CD4-positive, alpha-beta T cell (primary cell): Measurements from ENCODE around the gene ANKK1. TPM values are rescaled to one million over a fixed set of nuclear protein-coding genes. Genes with fewer than 3 reads are reported as not detected.

Experiments used
- ATAC-seq: fragments of 200-7000 bp; cut with Tn5 transposase; one replicate; pipeline ENCODE4 v1.10.0; 2022; ENCODE audit warnings: mild to moderate bottlenecking; ENCODE audit not compliant: poor library complexity
- CTCF ChIA-PET: fragments of 350-600 bp; sonication (Branson Sonifier 250); formaldehyde crosslinking; loops from one replicate; lab custom pipeline; 2021; ENCODE audit warnings: antibody characterized with exemption, inconsistent platforms; lab: Charles Lee
- POLR2A ChIA-PET: fragments of 350-600 bp; sonication (Branson Sonifier 250); formaldehyde crosslinking; loops from one replicate; lab custom pipeline; 2021; ENCODE audit warnings: antibody characterized with exemption, inconsistent platforms; lab: Charles Lee
- DNase-seq, 14 experiments: peaks; one replicate each; pipeline ENCODE4 v3.0.0-alpha.2; 2013 to 2020; ENCODE audit warnings: mixed read lengths in 2 of 14
- H3K27ac ChIP-seq, 2 donors: one replicate each; pipeline versions ENCODE4 v1.5.1 to v1.7.0; 2013; ENCODE audit warnings: low read length in 2 of 2, low read depth in 1 of 2, mild to moderate bottlenecking in 1 of 2
- H3K27me3 ChIP-seq, 2 experiments: 1 replicate in 1 of 2; 2 replicates in 1 of 2; pipeline versions ENCODE4 v1.6.1 to v1.7.0; 2013; ENCODE audit warnings: low read length in 2 of 2, control low read depth in 1 of 2, mild to moderate bottlenecking in 1 of 2, moderate library complexity in 1 of 2; ENCODE audit not compliant: insufficient read depth in 2 of 2, control insufficient read depth in 1 of 2
- H3K36me3 ChIP-seq: one replicate; pipeline ENCODE4 v1.6.1; 2013; ENCODE audit warnings: low read length, control low read depth; ENCODE audit not compliant: insufficient read depth
- H3K4me1 ChIP-seq: one replicate; pipeline ENCODE4 v1.6.1; 2013; ENCODE audit warnings: low read length, control low read depth; ENCODE audit not compliant: insufficient read depth
- H3K4me3 ChIP-seq: one replicate; pipeline ENCODE4 v1.5.1; 2013; ENCODE audit warnings: mild to moderate bottlenecking, low read length, moderate library complexity
- H3K9me3 ChIP-seq, 2 experiments: 1 replicate in 1 of 2; 2 replicates in 1 of 2; pipeline versions ENCODE4 v1.6.1 to v1.7.0; 2013; ENCODE audit warnings: low read length in 2 of 2, mild to moderate bottlenecking in 2 of 2, control low read depth in 1 of 2, moderate library complexity in 1 of 2; ENCODE audit not compliant: control insufficient read depth in 1 of 2, insufficient read depth in 1 of 2
- H3K27ac Mint-ChIP-seq: one replicate; pipeline ENCODE4 v1.8.0; 2020; ENCODE audit warnings: mixed read lengths
- H3K27me3 Mint-ChIP-seq: one replicate; pipeline ENCODE4 v1.8.0; 2021; ENCODE audit warnings: mixed read lengths
- H3K36me3 Mint-ChIP-seq: one replicate; pipeline ENCODE4 v1.8.0; 2021; ENCODE audit warnings: low read depth, mixed read lengths
- H3K4me1 Mint-ChIP-seq: one replicate; pipeline ENCODE4 v1.8.0; 2021; ENCODE audit warnings: low read depth, mixed read lengths
- H3K4me3 Mint-ChIP-seq: one replicate; pipeline ENCODE4 v1.8.0; 2020; ENCODE audit warnings: mild to moderate bottlenecking, mixed read lengths
- H3K9me3 Mint-ChIP-seq: one replicate; pipeline ENCODE4 v1.8.0; 2020; ENCODE audit warnings: mixed read lengths
- CTCF ChIP-seq: fragments of 200-600 bp; IDR thresholded peaks from one replicate; pipeline ENCODE4 v1.8.0; 2022; ENCODE audit warnings: antibody characterized with exemption, mild to moderate bottlenecking
- intact Hi-C, 2 experiments: fragments of 100-400 bp; cut with DNase I in 1 of 2; cut with micrococcal nuclease in 1 of 2; formaldehyde crosslinking; loops; one replicate each; pipeline versions ENCODE4 v1.15.1 to v1.9.0; 2023 to 2025; cut with DNase I, micrococcal nuclease
- total RNA-seq, 174 experiments: library from RNA in 2 of 174; stranded (reverse) in 2 of 174; gene quantifications; one replicate each; pipeline ENCODE4 v1.2.3 and lab custom pipeline; 2021 to 2026

Gene ANKK1
- total RNA-seq, 2 experiments from 2014 or later: 1.2 to 1.6 TPM

- POLR2A ChIA-PET: no interaction called here
- ATAC-seq: no peak
- H3K9me3 Mint-ChIP-seq: no peaks in the 10 kb centered on the region
These were observed 44.2 kb downstream of the ANKK1 start for GRCh38 chr11:113431746-113432145.

GRCh38 chr11:113435190-113435968, 47.8 kb downstream of the ANKK1 start:
- no peaks in the 10 kb centered on the region for H3K36me3 Mint-ChIP-seq
- Histone ChIP-seq H3K27me3 (no peaks in the 10 kb centered on the region), H3K4me1 (no peaks in the 10 kb centered on the region), H3K36me3 (no peaks in the 10 kb centered on the region), H3K4me3 (no peak overlapping the region), H3K27ac (no peak overlapping the region), H3K9me3 (no peaks in the 10 kb centered on the region)
- no peak overlapping the region for H3K27ac Mint-ChIP-seq
- intact Hi-C loops: no loop called here
- DNase-seq (no peak), ATAC-seq (no peak)
- no peaks in the 10 kb centered on the region for H3K9me3 Mint-ChIP-seq
- ChIA-PET CTCF (no interaction called here), POLR2A (no interaction called here)
- H3K27me3 Mint-ChIP-seq: peaks cover 16% of the 10 kb centered on the region
- TF ChIP-seq CTCF: no peak
- H3K4me3 Mint-ChIP-seq: no peak overlapping the region
- no peaks in the 10 kb centered on the region for H3K4me1 Mint-ChIP-seq

More at GRCh38 chr11:113431746-113432145, 44.2 kb downstream of the ANKK1 start:
- H3K27ac ChIP-seq: no peak overlapping the region
- intact Hi-C loops: no loop called here
- no peaks in the 10 kb centered on the region for H3K36me3 Mint-ChIP-seq
- H3K9me3 ChIP-seq: no peaks in the 10 kb centered on the region
- H3K4me3 Mint-ChIP-seq: no peak overlapping the region
- H3K4me1 ChIP-seq: no peaks in the 10 kb centered on the region
- H3K36me3 ChIP-seq: no peaks in the 10 kb centered on the region
- DNase-seq: no peak
- H3K4me1 Mint-ChIP-seq: no peaks in the 10 kb centered on the region
- TF ChIP-seq CTCF: no peak
- H3K4me3 ChIP-seq: no peak overlapping the region
- CTCF ChIA-PET: no interaction called here
- H3K27me3 ChIP-seq: no peaks in the 10 kb centered on the region
- H3K27ac Mint-ChIP-seq: no peak overlapping the region
- H3K27me3 Mint-ChIP-seq: peaks cover 6% of the 10 kb centered on the region

- TF ChIP-seq CTCF: no peak
- Mint-ChIP-seq H3K9me3 (no peaks in the 10 kb centered on the region), H3K27me3 (peaks cover 26% of the 10 kb centered on the region), H3K27ac (no peak overlapping the region), H3K4me3 (no peak overlapping the region), H3K4me1 (no peaks in the 10 kb centered on the region), H3K36me3 (no peaks in the 10 kb centered on the region)
- ATAC-seq (no peak), DNase-seq (no peak)
- ChIA-PET CTCF (no interaction called here), POLR2A (no interaction called here)
- no peaks in the 10 kb centered on the region for H3K4me1 ChIP-seq
- H3K27ac ChIP-seq: no peak overlapping the region
- H3K4me3 ChIP-seq: no peak overlapping the region
- no peaks in the 10 kb centered on the region for H3K36me3 ChIP-seq
- H3K9me3 ChIP-seq: no peaks in the 10 kb centered on the region
- intact Hi-C loops: no loop called here
- H3K27me3 ChIP-seq: no peaks in the 10 kb centered on the region
These were observed 49.2 kb downstream of the ANKK1 start for GRCh38 chr11:113436672-113437252.
